Hepatocyte (in vitro differentiated cells): Measurements from ENCODE around the gene POTEM. TPM values are rescaled to one million over a fixed set of nuclear protein-coding genes. Genes with fewer than 3 reads are reported as not detected.
"Not testable (repeated sequence)": the region's sequence is repeated elsewhere in the genome, so short reads cannot be mapped to it uniquely, and the experiment has no call there.

ENCODE experiments used
- DNase-seq: peaks from one replicate; pipeline ENCODE4 v3.0.0-alpha.2; 2016; ENCODE audit warnings: low spot score
- H2AFZ ChIP-seq: fragments of 200-600 bp; sonication (generic); 2 replicates; pipeline ENCODE4 v1.6.0; 2016; ENCODE audit warnings: antibody characterized with exemption, mild to moderate bottlenecking
- H3K27ac ChIP-seq: fragments of 200-600 bp; sonication (generic); 2 replicates; pipeline ENCODE4 v1.5.1; 2016; ENCODE audit warnings: mild to moderate bottlenecking
- H3K27me3 ChIP-seq: fragments of 200-600 bp; sonication (generic); 2 replicates; pipeline ENCODE4 v1.6.1; 2016
- H3K36me3 ChIP-seq: fragments of 200-600 bp; sonication (generic); replicated peaks from 2 replicates; pipeline ENCODE4 v1.5.1; 2016; ENCODE audit warnings: low read depth; ENCODE audit not compliant: insufficient read depth
- H3K4me1 ChIP-seq: fragments of 200-600 bp; sonication (generic); 2 replicates; pipeline ENCODE4 v1.5.1; 2016; ENCODE audit warnings: mild to moderate bottlenecking, moderate library complexity; ENCODE audit not compliant: insufficient read depth
- H3K4me2 ChIP-seq: fragments of 200-600 bp; sonication (generic); 2 replicates; pipeline ENCODE4 v1.6.0; 2016
- H3K4me3 ChIP-seq: fragments of 200-600 bp; sonication (generic); 2 replicates; pipeline ENCODE4 v1.5.1; 2016; ENCODE audit warnings: mild to moderate bottlenecking
- H3K79me2 ChIP-seq: fragments of 200-600 bp; sonication (generic); 2 replicates; pipeline ENCODE4 v1.6.0; 2017; ENCODE audit warnings: mild to moderate bottlenecking
- H3K9me2 ChIP-seq: fragments of 200-600 bp; sonication (generic); replicated peaks from 2 replicates; pipeline ENCODE4 v1.6.0; 2017; ENCODE audit warnings: mild to moderate bottlenecking; ENCODE audit not compliant: insufficient read depth
- H3K9me3 ChIP-seq: fragments of 200-600 bp; sonication (generic); 2 replicates; pipeline ENCODE4 v1.5.1; 2016; ENCODE audit warnings: low read depth, mild to moderate bottlenecking
- H4K20me1 ChIP-seq: fragments of 200-600 bp; sonication (generic); 2 replicates; pipeline ENCODE4 v1.6.0; 2016; ENCODE audit warnings: mild to moderate bottlenecking; ENCODE audit not compliant: insufficient read depth, poor library complexity, severe bottlenecking
- WGBS: methylation state at CpG from one replicate; pipeline ENCODE4 v1.1.6; 2016; ENCODE audit warnings: low lambda C conversion rate; ENCODE audit errors: missing lambda C conversion rate; 5-methylcytosine and 5-hydroxymethylcytosine counted together
- polyA plus RNA-seq: library from polyadenylated mRNA; unstranded; fragments of >200 nt; fragmentation: Nextera tagmentation; extraction: Ambion mirVana; gene quantifications from 2 replicates; pipeline ENCODE4 v1.2.1, GENCODE V29; 2016
- total RNA-seq: library from RNA; depleted of rRNA; stranded (reverse); fragments of >200 nt; gene quantifications from 2 replicates; pipeline ENCODE4 v1.2.3, GENCODE V29; 2014

The POTEM gene
- total and polyA plus RNA-seq, 2 experiments from 2014 or later: not detected

DNA sequence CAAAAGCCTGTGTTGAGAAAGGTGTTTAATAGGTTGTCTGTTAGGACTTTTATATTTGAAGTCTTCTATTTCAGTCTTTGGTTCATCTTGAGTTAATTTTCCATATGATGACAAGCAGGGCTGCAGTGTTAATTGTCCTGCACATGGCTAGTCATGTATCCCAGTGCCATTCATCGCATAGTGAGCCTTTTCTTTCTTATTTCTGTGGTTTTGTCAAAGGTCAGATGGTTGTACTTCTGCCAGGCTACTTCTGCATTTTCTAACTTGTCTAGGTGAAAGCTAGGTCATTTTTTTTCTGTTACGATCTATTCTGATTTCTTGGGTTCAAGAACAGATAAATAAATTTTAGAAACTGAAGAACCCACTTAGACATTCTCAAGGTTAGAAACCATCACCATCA lies 5.7 kb upstream of the POTEM start:
- H3K4me2 ChIP-seq, H3K36me3 ChIP-seq, H3K27ac ChIP-seq, H2AFZ ChIP-seq, H3K27me3 ChIP-seq, H3K4me1 ChIP-seq, H4K20me1 ChIP-seq, H3K9me3 ChIP-seq, DNase-seq, H3K79me2 ChIP-seq, H3K9me2 ChIP-seq, H3K4me3 ChIP-seq: not testable (repeated sequence)
- WGBS: 29% methylated on average over 1 of the region's 2 CpGs

DNA sequence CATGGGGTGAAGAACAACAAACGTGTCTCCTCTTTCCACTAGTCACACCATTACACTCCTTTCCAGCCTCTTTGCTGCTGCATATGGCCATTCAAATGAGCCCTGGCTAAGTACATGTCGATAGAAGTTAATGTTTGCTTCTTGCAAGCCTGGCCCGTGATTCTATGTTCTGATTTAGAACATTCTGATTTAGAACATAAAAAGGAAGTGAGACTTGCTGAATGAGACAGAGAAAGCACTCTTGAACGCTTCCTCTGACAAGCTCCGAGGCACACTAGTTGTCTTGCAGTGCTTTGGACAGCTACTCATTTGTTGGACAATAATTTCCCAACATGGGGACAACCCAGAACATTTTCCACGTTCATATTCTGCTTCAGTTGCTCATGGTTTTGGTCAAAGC lies 5.1 kb upstream of the POTEM start:
- no CpG with 5 or more reads among the region's 6 CpGs for WGBS

DNA sequence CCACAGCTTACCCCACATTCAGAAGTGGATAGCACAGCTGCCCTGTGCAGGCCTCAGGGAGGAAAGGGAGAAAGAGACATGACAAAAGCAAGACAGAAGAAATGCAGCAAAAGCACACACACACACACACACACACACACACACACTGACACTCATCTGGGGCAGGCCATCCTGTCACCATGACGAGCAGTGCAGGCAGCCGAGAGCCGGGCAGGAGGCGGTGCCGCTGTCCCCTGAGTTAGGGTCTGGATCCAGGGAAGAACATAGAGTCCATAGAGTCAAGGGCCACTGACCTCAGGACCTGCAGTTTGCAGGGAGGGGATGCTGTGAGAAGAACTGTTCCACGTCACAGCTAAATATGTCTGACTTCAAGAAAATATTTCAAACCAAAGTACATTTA lies 4.0 kb upstream of the POTEM start:
- H4K20me1 ChIP-seq, H3K27me3 ChIP-seq, H3K4me2 ChIP-seq, H3K9me3 ChIP-seq, H3K9me2 ChIP-seq, H3K79me2 ChIP-seq, H2AFZ ChIP-seq, H3K4me3 ChIP-seq, DNase-seq, H3K27ac ChIP-seq, H3K4me1 ChIP-seq, H3K36me3 ChIP-seq: not testable (repeated sequence)
- WGBS: 78% methylated on average over 6 of the region's 6 CpGs

More for the DNA sequence above, 5.1 kb upstream of the POTEM start:
- not testable (repeated sequence) for H3K4me1 ChIP-seq, H3K27ac ChIP-seq, H3K79me2 ChIP-seq, H3K9me3 ChIP-seq, H3K4me3 ChIP-seq, H3K36me3 ChIP-seq, H3K27me3 ChIP-seq, H3K9me2 ChIP-seq, H3K4me2 ChIP-seq, H2AFZ ChIP-seq, H4K20me1 ChIP-seq, DNase-seq

DNA sequence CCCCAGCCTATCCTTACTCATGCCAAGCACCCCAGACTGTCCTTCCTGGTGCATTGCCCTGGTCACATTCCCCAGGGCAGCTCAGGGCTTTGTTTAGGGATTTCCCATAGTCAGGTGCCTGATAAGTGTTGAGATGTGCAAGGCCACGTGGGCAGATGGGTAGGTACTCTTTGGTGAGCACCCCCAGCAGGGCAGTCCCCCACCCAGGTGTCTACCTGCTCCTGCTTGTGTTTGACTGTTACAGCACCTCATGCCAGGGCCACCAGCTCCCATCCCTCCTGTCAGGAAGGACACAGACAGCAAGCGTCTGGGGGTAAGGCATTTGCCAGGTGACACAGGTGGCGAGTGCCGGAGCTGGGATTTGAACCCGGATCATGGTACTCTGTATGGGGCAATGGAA lies 2.4 kb upstream of the POTEM start:
- not testable (repeated sequence) for H3K27me3 ChIP-seq, H3K4me2 ChIP-seq, H4K20me1 ChIP-seq, H3K27ac ChIP-seq, H3K9me3 ChIP-seq, H3K4me1 ChIP-seq, H3K36me3 ChIP-seq, H3K4me3 ChIP-seq, H2AFZ ChIP-seq, DNase-seq, H3K79me2 ChIP-seq, H3K9me2 ChIP-seq
- WGBS: no CpG with 5 or more reads among the region's 5 CpGs

DNA sequence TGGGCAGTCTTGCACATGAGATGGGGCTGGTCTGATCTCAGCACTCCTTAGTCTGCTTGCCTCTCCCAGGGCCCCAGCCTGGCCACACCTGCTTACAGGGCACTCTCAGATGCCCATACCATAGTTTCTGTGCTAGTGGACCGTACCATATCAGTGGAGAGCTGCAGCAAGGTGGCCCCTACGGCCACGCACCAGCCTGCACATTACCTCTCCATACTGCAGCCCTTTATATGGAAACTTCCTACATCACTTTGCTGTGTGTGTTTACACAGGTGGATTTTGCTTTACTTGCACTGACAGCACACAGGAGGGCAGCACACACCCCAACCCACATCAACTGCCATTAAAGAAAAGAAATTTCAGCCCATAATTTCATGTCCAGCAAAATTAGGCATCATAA lies 35.3 kb downstream of the POTEM start:
- H4K20me1 ChIP-seq, H3K27ac ChIP-seq, H3K4me3 ChIP-seq, H2AFZ ChIP-seq, H3K36me3 ChIP-seq, H3K9me2 ChIP-seq, H3K27me3 ChIP-seq, DNase-seq, H3K4me2 ChIP-seq, H3K9me3 ChIP-seq, H3K4me1 ChIP-seq, H3K79me2 ChIP-seq: not testable (repeated sequence)
- 71% methylated on average over 3 of the region's 3 CpGs for whole genome bisulfite sequencing

DNA sequence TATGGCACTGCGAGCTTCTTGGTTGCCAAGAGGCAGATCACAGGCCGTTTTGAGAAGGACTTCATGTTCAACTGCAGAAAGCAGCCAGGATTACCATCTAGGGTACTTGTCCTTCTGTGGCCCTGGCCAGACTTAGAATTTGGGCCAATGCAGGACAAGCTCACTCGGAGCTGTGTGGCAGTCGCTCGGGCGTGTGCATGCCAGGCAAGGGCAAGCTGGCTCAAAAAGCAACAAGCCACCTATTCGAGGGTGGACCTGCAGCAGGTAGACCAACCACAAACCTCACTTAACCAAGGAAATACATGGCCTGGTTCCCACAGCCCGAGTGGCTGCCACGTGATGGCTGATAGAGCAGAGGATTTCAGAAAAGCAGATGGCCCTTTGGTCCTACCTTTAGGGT lies 39.3 kb downstream of the POTEM start:
- not testable (repeated sequence) for H3K79me2 ChIP-seq, H3K27me3 ChIP-seq, H3K36me3 ChIP-seq, H4K20me1 ChIP-seq, H3K9me2 ChIP-seq, H3K4me2 ChIP-seq, DNase-seq, H2AFZ ChIP-seq, H3K4me3 ChIP-seq, H3K4me1 ChIP-seq, H3K27ac ChIP-seq, H3K9me3 ChIP-seq
- WGBS: no CpG with 5 or more reads among the region's 9 CpGs

DNA sequence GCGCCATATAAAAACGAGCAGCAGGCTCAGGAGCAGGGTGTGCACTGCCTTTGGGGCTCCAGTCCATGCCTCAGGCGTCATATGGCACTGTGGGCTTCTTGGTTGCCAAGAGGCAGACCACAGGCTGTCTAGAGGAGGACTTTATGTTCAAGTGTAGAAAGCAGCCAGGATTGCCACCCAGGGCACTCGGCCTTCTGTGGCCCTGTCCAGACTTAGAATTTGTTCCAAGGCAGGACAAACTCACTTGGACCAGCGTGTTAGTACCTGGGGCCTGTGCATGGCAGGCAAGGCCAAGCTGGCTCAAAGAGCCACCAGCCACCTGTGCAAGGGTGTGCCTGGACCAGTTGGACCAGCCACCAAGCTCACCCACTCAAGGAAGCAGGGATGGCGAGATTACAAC lies 40.4 kb downstream of the POTEM start:
- not testable (repeated sequence) for H3K4me2 ChIP-seq, H3K27me3 ChIP-seq, H4K20me1 ChIP-seq, H3K36me3 ChIP-seq, DNase-seq, H3K4me3 ChIP-seq, H3K9me2 ChIP-seq, H3K79me2 ChIP-seq, H3K27ac ChIP-seq, H3K4me1 ChIP-seq, H3K9me3 ChIP-seq, H2AFZ ChIP-seq
- WGBS: 72% methylated on average over 2 of the region's 6 CpGs

DNA sequence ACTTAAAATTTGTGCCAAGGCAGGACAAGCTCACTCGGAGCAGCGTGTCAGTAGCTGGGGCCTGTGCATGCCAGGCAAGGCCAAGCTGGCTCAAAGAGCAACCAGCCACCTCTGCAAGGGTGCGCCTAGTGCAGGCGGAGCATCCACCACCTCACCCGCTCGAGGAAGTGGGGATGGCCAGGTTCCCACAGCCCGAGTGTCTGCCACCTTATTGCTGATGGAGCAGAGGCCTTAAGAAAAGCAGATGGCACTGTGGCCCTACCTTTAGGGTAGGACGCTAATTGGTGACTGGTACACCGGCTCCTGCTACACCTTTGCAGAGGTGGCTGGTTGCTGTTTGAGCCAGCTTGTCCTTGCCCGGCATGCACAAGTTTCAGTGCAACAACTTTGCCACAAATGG lies 43.8 kb downstream of the POTEM start:
- H2AFZ ChIP-seq, H3K79me2 ChIP-seq, H3K27ac ChIP-seq, H3K9me3 ChIP-seq, H3K36me3 ChIP-seq, DNase-seq, H3K27me3 ChIP-seq, H4K20me1 ChIP-seq, H3K4me1 ChIP-seq, H3K4me2 ChIP-seq, H3K4me3 ChIP-seq, H3K9me2 ChIP-seq: not testable (repeated sequence)
- WGBS: 77% methylated on average over 4 of the region's 10 CpGs

DNA sequence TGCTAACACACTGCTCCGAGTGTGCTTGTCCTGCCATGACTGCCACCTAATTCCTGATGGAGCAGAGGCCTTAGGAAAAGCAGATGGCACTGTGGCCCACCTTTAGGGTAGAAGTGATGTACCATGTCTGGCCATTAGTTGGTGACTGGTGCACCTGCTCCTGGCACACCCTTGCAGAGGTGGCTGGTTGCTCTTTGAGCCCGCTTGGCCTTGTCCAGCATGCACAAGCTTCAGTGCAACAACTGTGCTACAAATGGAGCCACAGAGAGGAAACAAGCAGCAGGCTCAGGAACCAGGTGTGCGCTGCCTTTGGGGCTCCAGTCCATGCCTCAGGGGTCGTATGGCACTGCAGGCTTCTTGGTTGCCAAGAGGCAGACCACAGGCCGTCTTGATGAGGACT lies 44.5 kb downstream of the POTEM start:
- not testable (repeated sequence) for H3K9me2 ChIP-seq, H4K20me1 ChIP-seq, H3K4me1 ChIP-seq, H2AFZ ChIP-seq, H3K27me3 ChIP-seq, H3K4me3 ChIP-seq, H3K27ac ChIP-seq, H3K4me2 ChIP-seq, H3K79me2 ChIP-seq, H3K9me3 ChIP-seq, DNase-seq, H3K36me3 ChIP-seq
- 90% methylated on average over 1 of the region's 5 CpGs for WGBS
